Astrocyte of the cerebellum (primary cell): ENCODE measurements around the gene SNAI1.

Experiments
- DNase-seq: peaks from one replicate; pipeline ENCODE4 v3.0.0-alpha.2; 2011; ENCODE audit warnings: low read depth
- H3K4me3 ChIP-seq: 2 replicates; pipeline ENCODE4 v1.5.1; 2011; ENCODE audit warnings: mild to moderate bottlenecking, low read depth, low read length, moderate library complexity
- in situ Hi-C: cut with HindIII; loops from 2 replicates; pipeline ENCODE4 v1.10.0; 2017; ENCODE audit warnings: low sequenced_read_pairs
- TF ChIP-seq, protein P1 (sequence below): IDR thresholded peaks from 2 replicates; pipeline ENCODE4 v1.5.1; 2012; ENCODE audit warnings: low read length, low read depth, moderate library complexity, mild to moderate bottlenecking; ENCODE audit errors: missing control alignments

The SNAI1 gene

DNA sequence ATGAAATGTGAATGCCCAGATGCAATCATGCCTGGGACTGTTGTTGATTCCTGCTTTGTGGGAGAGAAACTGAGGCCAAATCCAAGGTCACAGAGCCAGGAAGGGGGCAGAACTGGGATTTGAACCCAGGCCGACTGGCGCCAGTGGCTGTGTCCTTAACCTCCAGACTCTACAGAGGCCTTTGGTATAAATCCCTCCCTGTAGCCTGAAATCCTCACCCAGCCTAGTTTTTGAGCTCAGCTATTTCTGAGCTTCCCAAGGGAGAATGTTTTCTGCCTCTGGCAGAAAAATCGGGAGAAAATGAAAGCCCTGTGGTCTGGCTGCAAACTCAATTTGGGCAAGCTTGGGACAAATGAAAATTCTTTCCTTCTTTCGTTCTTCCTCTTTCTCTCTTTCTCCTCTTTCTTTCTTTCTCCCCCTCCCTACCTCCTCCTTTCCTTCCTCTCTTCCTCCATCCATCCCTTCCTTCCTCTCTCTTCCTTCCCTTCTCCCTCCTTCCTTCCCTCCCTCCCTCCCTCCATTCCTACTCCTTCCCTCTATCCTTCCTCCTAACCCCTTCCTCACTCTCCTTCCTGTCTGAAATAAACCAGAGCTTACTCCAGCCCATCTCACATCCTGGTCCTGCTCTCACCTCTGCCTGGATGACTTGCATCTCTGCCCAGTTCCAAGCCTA is 34.9 kb downstream of the SNAI1 start:
- TF ChIP-seq, protein P1, sequence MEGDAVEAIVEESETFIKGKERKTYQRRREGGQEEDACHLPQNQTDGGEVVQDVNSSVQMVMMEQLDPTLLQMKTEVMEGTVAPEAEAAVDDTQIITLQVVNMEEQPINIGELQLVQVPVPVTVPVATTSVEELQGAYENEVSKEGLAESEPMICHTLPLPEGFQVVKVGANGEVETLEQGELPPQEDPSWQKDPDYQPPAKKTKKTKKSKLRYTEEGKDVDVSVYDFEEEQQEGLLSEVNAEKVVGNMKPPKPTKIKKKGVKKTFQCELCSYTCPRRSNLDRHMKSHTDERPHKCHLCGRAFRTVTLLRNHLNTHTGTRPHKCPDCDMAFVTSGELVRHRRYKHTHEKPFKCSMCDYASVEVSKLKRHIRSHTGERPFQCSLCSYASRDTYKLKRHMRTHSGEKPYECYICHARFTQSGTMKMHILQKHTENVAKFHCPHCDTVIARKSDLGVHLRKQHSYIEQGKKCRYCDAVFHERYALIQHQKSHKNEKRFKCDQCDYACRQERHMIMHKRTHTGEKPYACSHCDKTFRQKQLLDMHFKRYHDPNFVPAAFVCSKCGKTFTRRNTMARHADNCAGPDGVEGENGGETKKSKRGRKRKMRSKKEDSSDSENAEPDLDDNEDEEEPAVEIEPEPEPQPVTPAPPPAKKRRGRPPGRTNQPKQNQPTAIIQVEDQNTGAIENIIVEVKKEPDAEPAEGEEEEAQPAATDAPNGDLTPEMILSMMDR, result no peak
- in situ Hi-C loops, result no loop called here

DNA sequence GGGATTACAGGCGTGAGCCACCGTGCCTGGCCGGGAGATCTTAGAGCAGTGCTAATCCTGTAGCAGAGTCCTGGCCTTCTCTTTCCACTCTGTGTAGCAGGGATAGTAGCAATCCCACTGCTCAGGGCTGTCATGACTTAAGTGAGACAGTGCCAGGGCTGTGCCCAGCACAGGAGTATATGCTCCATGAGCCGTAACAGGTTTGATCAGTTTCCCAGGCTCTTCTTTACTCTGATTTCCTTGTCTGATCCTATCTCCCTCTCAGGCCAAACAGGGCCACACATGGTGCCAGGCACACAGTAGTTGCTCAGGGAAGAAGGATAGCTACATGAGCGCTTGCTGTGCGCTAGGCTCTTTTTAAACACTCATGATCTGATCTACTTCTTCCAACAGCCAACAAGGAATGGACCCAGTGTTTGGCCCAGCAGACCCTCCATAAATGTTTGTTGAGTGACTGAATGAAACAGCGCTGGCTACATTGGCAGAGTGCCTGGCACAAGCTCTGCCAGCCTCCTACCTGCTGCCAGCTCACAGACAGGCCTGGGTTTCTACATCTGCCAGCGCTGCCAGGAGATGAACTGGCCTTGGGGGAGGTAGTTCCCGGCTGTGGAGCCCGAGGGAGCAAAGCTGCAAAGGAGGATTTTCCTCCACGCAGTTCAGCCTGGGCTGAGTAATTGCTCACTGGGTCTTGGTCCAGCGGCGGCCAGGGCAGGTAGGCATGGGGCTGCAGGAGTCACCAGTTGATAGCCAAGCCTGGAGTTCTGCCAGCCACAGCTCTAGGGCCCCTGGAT is 36.9 kb downstream of the SNAI1 start:
- in situ Hi-C loops, result no loop called here
- H3K4me3 ChIP-seq, result no peak overlapping the region
- TF ChIP-seq, protein P1, result no peak
- no peak for DNase-seq

More for the DNA sequence above, 34.9 kb downstream of the SNAI1 start:
- H3K4me3 ChIP-seq, result no peak overlapping the region
- no peak for DNase-seq

DNA sequence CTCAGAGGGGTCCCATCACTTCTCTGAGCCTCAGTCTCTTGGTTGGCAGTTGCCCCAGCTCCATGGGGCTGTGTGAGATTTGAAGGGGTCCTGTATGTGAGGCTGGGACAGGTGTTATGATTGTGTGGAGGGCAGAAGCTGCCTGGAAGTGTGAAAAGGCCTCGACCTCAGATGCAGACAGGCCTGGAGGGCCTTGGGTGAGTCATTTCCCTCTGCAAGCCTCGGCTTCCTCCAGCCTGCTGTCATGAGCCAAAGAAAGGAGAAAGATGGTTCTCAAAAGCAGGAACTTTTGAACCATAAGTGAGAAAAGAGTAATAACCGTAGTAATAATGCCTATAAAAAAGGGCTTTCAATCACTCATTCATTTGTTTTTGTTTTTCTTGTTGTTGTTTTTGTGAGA is 37.5 kb downstream of the SNAI1 start:
- TF ChIP-seq, protein P1, result no peak
- H3K4me3 ChIP-seq, result no peak overlapping the region
- DNase-seq, result no peak
- in situ Hi-C loops, result no loop called here

GRCh38 chr20:50022676-50023075 is 39.9 kb downstream of the SNAI1 start:
- TF ChIP-seq, protein P1, result no peak
- no peak overlapping the region for H3K4me3 ChIP-seq
- no peak for DNase-seq
- in situ Hi-C loops, result no loop called here

DNA sequence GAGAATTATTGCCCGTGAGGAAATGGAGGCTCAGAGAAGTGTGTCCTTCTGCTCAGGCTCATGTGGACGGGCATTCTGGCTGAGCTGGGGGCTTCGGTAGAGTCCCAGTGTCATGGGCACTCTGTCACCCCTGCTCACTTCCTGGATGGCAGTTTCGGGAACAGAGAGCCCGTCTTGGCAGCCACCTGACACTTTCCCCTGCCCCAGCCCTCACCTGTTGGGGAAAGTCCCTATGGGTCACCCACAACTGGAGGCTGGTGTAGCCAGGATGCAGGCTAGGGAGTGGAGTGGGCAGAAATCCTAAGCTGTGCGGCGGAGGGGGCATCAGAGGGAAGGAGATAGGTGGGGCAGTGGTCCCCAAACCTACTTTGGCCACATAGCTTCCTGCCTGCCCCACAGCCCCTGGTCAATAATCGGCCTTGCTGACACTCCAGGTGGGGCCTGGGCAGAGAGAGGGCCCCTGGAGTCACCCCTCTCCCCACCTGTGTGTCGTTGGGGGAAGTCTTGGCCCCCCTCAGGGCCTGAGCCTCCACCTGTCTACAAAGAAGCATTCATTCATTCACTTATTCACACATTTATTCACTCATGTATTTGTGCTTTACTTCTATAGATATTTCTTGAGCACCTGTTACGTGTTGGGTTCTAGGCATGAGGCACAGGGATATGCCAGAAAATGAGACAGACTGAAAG is 40.5 kb downstream of the SNAI1 start:
- in situ Hi-C loops, result no loop called here
- no peak for DNase-seq
- no peak overlapping the region for H3K4me3 ChIP-seq
- TF ChIP-seq, protein P1, result no peak

DNA sequence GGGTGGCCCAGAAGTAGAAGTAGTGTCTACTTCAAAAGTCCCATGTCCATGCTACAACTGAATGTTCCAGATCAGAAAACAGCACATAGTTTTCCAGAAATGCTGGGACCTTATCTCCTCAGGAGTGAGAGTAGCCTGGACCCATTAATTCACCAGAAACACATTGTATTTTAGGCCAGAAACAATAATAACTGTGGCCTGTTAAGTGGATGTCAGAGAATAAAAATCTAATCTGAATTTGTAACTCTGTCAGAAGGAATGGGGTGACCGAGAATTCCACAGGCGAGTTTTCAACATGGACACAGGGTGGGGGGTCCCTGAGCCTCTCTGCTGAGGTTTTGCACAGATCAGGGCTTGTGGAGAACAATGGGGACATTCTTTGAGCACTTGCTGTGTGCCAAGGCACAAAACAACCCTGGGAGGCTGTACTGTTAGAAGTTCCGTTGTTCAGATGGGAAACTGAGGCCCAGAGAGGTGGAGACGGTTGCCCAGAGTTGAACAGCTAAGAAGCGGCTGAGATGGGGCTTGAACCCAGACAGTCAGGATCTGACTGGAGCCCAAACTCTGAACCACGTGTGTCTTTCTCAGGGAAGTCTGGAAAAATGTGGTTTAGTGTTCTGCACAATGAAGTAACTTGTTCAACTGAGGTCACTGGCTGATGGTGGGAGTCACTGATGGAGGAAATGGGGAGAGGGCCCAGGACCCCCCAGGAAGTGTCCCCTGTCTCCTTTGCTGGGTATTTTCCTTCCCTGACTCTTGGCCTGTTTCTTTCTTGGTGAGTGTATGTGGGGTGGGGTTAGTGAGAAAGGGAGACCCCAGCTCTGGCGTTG is 44.2 kb downstream of the SNAI1 start:
- DNase-seq, result no peak
- in situ Hi-C loops, result no loop called here
- no peak overlapping the region for H3K4me3 ChIP-seq
- TF ChIP-seq, protein P1, result no peak
